GM19099 (cell line): ENCODE data around the gene SRP68.

Experiments used
- POLR2A ChIP-seq: IDR thresholded peaks from 3 replicates; pipeline ENCODE4 v1.6.1; 2011; ENCODE audit warnings: low read depth; ENCODE audit not compliant: insufficient read length; ENCODE audit errors: extremely low read depth

The SRP68 gene

DNA sequence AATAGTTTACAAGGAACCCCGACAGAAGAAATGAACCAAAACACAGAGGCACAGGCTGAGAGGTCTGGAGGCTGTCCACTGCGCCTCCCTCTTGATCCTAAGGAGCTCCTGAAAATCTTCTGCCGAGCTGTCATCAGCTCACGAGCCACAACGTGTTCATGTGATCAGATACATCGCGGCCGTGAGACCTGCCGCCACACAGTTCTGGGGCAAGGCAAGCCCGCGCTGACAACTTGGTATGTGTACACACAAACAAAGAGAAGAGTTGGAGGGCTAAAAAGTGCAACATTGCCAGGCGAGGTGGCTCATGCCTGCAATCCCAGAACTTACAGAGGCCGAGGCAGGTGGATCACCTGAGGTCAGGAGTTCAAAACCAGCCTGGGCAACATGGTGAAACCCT lies 23.6 kb upstream of the SRP68 start:
- TF ChIP-seq POLR2A: no peak

DNA sequence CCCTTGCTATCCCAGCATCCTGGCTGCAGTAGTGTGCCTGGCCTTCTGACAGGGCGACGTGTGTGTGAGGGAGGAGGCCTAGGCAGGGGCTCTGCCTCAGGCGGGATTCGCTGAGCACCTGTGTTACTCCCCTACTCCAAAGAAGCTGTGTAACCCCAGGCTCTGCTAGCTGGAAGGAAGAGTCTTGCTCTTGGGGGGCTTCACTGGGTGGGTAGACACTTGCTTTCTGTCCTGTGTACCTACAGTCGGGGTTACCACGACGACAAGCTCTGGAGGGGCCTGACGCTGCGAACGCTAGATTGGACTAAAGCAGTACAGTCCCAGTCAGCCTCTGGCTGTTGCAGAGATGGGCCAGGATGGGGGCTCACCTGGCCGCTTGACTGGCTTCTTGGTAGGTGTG lies 21.7 kb upstream of the SRP68 start:
- no peak for TF ChIP-seq POLR2A

DNA sequence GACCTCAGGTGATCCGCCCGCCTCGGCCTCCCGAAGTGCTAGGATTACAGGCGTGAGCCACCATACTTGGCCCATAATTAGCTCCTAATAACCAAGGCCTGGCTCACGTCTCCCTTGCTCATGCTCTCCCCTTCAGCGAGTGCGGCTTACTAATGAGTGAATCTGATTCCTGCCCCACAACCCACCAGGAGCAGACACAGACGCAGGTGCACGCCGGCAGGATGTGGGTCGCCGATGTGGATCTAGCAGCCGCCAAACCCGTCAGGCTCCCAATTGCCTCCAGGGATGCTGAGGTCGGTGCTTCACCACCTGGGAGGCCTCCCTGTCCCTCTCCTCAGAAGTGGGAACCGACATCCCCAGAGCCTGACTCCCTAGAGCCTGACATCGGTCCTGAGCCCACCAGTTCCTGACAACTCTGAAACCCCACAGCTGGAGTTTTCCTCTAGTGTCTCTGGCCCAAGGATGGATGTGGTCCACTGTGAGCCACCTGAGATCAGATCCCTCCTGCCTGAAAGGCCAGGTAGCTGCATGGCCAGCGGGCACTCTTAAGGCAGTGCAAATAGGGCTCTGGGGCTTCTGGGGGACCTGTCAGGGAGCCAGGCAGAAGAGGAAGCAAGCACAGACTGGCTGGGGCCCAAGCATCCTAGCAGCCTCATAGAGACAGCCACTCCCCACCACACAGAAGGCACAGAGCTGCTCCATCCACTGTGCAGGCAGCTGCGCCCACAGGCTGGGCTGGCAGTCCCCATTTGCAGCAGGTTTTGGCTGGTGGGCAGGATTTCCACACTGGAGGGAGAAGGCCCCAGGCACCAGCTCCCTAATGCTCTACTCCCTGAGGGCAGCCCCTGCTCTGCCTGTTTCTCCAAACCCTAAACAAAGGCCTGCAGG lies 20.5 kb upstream of the SRP68 start:
- no peak for TF ChIP-seq POLR2A

DNA sequence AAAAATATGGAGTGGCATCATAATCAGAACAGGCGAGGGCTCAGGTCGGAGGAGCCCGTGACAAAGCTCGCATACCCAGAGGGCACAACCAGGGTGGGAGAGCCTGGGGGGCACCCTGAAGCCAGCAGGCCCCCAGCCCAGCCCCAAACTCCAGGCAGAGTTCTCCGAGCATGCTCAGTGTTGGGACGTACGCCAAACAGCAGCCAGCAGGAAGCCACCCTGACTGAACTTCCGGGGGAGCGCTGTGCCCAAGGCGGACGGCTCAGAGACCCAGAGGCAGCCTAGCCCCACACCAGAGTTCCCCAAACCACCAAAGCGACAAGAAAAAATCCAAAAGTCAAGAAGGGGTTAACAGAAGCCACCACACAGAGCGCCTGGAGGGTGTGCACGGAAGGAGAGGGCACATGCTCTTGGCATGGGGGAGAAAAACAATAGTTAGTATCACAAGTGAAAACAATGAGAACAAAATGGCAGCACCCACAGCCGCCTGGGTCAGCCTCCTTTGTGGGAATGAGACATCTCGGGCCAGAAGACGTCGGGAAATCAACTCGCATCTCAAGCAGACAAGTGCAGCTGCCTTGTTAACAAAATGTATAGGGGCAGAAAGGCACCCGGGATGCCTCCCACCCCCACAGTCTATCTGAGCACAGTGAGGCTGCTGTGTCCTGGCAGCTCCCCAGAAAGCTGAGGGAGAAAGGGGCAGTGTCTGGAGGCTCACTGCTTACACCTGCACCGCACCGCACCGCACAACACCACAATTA lies 19.4 kb upstream of the SRP68 start:
- no peak for TF ChIP-seq POLR2A

DNA sequence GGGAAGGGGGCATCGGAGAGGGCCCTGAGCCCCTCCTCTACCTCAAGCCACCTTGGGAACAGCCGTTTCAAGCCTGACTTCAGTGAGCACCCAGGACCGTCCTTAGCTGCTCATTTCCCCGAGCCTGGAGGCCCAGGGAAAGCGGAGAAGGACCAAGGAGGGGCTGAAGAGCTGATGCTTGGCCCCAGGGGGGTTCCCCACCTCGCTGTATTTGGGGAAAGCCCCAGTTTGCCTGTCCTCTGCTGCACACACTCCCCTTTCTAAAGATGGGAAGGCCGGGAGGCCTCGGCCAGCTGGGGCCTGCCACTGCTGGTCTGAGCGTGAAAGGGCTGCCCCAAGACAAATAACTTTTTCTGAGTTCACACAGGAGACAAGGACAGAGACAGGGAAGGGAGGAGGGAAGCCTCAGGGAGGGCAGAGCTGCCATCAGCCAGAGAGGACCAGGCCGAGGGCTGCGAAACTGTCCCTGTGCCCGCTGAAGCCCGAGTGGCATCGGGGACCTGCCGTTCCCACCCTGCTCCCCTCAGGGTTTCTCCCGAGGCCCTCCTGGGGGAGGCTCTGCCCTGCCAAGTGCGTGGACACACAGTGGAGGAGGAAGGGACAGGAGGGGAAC lies 18.3 kb upstream of the SRP68 start:
- no peak for TF ChIP-seq POLR2A

DNA sequence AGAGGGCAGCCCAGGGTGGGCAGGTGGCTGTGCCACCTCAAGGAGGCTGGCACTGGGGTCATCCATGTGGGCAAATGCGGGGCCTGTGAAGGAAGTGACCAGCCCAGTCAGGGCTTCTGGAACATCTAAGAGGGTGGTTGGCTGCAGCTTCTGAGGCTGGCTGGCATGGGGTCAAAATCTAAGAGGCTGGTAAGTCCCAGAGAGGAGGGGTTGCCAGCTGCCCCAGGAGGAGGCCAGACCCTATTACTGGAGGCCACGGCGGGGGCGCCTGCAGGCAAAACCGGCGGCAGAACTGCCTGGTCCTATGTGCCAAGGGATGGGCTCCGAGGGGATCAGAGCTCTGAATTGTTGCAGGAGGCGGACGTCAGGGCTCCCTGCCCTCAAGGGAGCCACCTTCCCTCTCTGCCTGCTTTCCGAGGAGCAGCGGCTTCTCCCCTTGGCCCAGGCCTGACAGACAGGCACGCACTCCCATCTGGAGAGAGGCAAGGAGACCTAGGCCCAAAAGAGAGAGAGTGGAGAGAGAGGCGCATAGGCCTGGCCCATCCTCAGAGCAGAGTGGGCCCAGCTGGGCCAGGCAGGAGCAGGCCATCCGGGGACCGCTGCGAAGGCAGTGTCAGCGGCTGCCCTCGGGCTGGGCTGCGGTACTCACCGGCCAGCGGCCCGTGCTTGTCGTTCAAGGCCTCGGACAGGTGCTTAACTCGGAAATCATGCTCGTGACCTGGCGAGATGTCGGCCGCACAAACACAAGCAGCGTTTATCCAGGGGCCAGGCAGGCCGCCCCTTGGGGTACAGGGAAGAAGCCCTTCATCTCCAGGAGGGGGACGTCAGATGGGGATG lies 17.6 kb upstream of the SRP68 start:
- no peak for TF ChIP-seq POLR2A

DNA sequence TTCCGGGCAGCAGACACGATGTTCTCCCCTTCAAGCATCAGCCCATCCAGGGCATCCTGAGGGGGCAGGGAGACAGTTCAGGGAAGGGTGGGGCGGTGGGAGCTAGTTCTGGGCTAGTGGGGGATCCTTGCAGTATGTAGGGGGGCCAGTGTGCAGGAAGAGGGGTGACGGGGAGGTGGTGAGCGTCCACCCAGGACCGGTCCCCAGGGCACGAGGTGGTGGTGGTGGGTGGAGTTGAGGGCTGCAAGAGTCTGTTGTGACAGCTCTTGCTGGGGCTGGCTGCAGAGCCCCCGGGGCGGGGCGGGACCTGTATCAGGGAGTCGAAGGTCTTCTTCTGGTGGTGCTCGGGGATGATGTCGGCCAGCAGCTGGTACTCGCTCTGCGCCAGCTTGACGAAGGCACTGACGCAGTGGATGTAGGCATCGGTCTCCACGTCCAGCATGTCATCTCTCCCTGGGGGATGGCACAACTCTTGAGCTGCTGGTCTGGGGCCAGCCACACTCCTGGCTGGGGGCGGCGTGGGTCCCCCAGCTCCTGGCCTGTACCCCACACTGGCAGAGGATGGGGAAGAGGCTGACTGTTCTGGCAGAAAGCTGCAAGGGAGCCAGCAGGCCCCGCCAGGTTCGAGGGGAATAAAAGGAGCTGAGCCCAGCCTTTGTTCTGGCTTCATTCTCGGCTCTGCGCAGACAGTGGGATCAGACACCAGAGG lies 16.7 kb upstream of the SRP68 start:
- TF ChIP-seq POLR2A: no peak

DNA sequence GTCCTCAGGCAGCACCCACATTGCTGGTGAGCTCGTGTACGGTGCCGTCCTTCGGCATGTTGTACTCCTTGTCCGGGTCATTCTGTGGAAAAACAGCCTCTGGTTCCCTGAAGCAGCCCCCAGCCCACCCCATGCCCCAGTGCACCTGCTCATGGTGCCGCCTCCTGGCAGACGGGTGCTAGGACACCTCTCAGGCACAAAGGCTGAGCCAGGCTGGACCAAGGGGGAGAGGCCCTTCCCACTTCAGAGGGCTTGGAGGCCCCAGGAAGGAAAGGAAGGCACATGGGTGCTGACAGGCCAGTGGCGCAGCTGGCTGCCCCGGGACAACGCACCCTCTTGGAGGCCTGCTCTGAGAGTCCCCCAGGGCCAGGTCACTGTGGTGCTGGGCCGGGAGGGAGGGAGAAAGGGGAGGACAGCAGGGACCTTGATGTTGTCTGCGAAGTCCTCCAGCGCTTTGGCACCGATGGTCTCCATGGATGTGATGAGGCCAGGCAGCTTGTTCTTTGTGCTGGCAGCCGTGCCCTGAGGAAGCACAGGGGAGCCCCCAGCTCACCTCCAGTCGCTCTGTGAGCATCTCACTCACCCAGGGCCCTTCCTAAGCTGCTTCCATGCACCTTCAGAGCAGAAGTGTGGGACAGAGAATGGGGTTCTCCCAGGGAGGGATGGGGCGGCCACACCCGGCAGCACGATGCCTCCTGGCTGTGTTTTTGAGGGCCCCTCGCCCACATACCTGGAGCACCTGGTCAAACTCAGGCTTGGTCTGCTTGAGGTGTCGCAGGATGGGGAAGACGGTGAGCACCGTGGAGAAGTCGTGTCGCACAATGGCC lies 15.9 kb upstream of the SRP68 start:
- no peak for TF ChIP-seq POLR2A

DNA sequence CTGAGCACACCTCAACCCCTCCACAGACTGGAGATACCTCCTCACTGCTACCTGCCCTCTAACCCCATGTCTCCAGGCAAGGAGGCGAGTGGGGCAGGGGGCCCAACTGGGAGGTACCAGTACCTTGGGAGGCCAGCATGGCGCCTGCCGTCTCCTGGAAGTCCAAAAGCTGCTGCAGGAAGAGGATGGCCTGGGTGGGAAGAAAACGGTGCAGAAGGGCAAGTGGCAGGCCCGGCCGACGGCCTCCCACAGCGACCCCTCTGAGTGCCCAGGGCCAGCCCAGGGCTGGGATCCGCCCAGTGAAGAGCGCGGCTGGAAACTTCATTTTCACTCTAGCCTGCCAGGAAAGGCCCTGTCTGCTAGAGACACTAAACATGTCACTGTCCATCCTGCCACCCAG lies 15.2 kb upstream of the SRP68 start:
- TF ChIP-seq POLR2A: no peak

DNA sequence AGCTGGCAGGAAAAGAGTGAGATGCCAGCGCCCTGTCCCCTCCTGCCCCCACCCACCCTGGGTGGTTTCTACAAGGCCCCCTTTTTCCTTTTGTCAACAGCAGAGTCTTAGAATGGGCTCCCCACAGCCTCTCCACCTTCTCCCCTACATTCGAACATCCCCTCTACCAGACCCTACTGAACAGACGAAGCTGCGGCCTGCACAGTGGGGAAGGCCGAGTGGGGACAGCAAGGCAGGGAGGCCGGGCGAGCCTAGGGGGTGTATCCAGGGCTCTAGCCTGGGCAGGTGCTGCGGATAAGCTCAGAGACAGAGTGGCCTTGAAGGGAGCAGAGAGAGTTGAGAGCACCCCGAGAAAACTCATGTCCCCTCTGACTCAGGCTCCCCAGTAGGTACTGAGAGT lies 14.1 kb upstream of the SRP68 start:
- no peak for TF ChIP-seq POLR2A

DNA sequence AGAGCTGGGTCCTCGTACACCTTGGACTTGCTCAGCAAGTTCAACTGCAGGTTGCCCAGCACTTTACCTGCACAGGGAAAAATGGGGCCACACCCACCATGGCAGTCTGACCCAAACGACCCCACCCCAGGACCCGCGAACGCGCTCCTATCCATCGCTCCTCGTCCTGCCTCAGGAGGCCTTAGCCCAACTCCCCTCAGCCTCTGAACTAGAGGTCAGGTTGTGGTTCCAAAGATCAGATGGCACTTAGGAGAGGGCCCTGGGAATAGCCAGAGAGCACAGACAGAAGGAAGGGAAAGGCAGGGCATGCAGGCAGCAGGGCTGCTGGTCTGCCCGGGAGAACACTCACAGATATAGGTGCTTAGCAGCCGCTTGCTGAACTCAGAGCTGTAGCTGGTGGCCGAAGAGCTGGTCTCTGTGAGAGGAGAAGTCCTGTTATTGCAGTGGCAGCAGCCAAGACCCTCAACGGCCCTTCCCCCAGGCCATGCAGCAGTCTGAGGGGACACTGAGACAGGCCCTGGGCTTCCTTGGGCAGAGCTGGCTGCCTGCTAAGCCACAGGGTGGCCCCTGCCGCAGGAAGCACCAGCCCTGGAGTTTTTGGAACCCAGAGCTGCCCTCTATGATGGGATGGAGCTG lies 13.5 kb upstream of the SRP68 start:
- no peak for TF ChIP-seq POLR2A

DNA sequence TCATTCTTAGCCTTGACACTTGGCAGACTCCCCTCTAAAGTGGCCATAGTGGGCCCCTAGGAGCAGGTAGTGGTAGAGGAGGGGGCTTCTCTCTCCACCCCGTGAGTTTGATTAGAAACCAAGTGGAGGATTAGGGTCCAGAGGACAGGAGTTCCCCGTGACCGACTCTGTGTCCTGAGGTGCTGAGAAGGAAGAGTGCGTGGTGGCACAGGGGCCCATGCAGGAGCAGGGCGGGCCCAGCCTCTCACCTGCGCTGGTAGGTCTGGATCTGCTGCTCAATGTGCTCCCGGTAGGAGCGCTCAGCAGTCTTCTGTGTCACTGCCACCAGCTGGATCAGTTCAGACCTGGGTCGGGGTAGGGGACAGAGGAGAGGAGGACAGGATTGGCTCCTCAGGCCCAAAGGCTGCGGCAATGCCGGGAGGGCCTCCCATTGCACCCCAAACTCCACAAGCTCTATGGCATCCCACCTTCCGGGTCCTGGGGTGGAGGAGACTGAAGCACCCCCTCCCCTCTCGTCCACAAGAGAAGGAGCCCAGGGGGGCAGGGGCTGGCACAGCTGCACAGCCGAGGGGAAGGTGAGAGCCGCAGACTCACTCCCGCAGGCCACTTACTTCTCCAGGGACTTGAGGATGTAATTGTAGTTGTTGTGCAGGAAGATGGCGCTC lies 12.9 kb upstream of the SRP68 start:
- no peak for TF ChIP-seq POLR2A
